BJ (cell line): Measurements from ENCODE around the gene DNAH10. TPM values are rescaled to one million over a fixed set of nuclear protein-coding genes. Genes with fewer than 3 reads are reported as not detected.

Source experiments
- CTCF ChIA-PET: fragments of 350-600 bp; formaldehyde crosslinking; extraction: SDS; loops from one replicate; lab custom pipeline; 2021; ENCODE audit warnings: antibody characterized with exemption, inconsistent platforms; lab: Yijun Ruan, JAX
- POLR2A ChIA-PET: fragments of 300-600 bp; sonication (Branson Sonifier 250); formaldehyde crosslinking; extraction: SDS; loops from one replicate; lab custom pipeline; 2021; ENCODE audit warnings: antibody characterized with exemption; lab: Charles Lee
- DNase-seq: peaks from one replicate; pipeline ENCODE4 v3.0.0-alpha.2; 2011; ENCODE audit warnings: low read depth
- H3K27me3 ChIP-seq: 2 replicates; pipeline ENCODE4 v1.6.0; 2011; ENCODE audit warnings: low read length; ENCODE audit not compliant: control insufficient read depth, insufficient read depth
- H3K36me3 ChIP-seq: 2 replicates; pipeline ENCODE4 v1.5.1; 2011; ENCODE audit warnings: low read length; ENCODE audit not compliant: control insufficient read depth, insufficient read depth
- H3K4me3 ChIP-seq: 2 replicates; pipeline ENCODE4 v1.5.1; 2011; ENCODE audit warnings: low read depth, mild to moderate bottlenecking, control low read depth, low read length
- polyA plus RNA-seq: library from polyadenylated mRNA; depleted of rRNA; stranded (reverse); fragments of >200 nt; gene quantifications from 2 replicates; pipeline ENCODE4 v1.2.3, GENCODE V29; 2011
- TF ChIP-seq, protein P1 (sequence below): IDR thresholded peaks from 2 replicates; pipeline ENCODE4 v1.5.1; 2011; ENCODE audit warnings: low read depth, mild to moderate bottlenecking, control low read depth, inconsistent platforms, low read length, moderate library complexity; ENCODE audit not compliant: insufficient read depth

DNAH10 gene
- polyA plus RNA-seq, 1 experiment, result 0.61 TPM

DNA sequence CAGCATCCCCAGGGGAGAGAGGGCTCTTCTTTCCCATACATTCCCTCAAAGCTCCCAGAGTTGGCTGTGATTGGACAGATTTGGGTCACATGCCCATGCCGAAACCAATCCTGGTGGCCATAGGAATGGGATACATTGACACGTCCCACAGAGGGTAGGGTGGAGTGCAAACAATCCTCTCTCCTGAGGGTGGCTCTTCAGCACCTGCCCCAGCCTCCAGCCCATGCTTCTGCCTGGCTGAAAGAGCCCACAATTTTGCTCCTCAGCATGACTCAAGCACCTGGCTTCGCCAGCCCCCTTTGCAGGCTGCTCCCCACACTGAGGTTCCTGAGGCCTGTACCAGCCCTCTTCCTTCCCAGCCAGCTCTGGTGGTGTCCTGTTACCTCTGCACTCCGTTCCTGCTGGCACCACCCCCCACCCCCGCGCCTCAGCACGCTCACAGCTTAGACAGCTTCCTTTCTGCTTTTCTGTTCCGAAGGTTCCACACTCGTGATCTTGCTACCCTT, 138.8 kb downstream of the DNAH10 start:
- no peaks in the 10 kb centered on the region for H3K36me3 ChIP-seq
- H3K27me3 ChIP-seq, result no peaks in the 10 kb centered on the region; the same call in 1 of the 2 replicates
- POLR2A ChIA-PET, result no interaction called here
- TF ChIP-seq, protein P1, sequence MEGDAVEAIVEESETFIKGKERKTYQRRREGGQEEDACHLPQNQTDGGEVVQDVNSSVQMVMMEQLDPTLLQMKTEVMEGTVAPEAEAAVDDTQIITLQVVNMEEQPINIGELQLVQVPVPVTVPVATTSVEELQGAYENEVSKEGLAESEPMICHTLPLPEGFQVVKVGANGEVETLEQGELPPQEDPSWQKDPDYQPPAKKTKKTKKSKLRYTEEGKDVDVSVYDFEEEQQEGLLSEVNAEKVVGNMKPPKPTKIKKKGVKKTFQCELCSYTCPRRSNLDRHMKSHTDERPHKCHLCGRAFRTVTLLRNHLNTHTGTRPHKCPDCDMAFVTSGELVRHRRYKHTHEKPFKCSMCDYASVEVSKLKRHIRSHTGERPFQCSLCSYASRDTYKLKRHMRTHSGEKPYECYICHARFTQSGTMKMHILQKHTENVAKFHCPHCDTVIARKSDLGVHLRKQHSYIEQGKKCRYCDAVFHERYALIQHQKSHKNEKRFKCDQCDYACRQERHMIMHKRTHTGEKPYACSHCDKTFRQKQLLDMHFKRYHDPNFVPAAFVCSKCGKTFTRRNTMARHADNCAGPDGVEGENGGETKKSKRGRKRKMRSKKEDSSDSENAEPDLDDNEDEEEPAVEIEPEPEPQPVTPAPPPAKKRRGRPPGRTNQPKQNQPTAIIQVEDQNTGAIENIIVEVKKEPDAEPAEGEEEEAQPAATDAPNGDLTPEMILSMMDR, result no peak
- no peak for DNase-seq
- no peak overlapping the region for H3K4me3 ChIP-seq
- CTCF ChIA-PET, result interaction anchor here (1.3 kb wide), 1 partner anchor 83 kb away, joined by 3 read pairs; no protein-coding TSS in a partner anchor

GRCh38 chr12:123902821-123903220, 140.7 kb downstream of the DNAH10 start:
- ChIA-PET CTCF (interaction anchor here (3.6 kb wide), 1 partner anchor 83 kb away, joined by 48 read pairs; no protein-coding TSS in a partner anchor), POLR2A (no interaction called here)
- Histone ChIP-seq H3K27me3 (no peaks in the 10 kb centered on the region; the same call in 1 of the 2 replicates), H3K36me3 (no peaks in the 10 kb centered on the region), H3K4me3 (no peak overlapping the region)
- TF ChIP-seq, protein P1, result no peak
- no peak for DNase-seq

DNA sequence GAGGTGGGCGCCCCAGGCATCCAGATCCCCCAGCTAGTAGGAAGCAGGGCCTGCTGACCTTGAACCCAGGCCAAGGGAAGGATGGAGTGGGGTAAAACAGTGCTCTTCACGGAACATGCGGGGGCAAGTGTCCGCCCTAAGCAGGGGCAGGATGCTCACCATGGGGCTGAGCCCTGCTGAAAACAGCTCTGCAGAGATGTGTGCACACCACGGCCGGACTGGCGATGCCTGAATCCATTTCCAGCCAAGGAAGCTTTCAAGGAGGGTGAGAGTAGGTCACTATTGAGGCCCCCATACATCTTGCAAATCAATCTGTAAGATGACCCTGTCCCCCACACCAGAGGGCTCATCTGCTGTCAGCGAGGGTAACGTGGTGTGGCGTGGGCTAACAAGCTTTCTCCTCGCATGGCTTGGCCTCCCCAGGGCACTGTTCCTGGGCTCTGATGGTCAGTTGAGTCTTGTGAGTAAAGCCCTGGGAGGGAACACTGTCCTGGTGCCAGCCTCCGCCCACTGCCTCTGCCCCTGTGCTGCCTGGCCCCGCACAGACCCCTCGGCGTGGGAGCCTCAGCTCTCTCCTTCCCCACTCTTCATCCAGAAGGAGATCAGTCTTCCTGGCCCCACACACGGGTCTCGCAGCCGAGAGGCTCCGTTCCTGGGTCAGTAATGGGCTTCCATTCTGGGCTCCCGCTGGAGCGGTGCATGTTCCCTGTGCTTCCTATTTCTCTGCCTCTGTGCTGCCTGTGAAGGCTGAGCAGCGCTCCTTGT, 141.4 kb downstream of the DNAH10 start:
- DNase-seq, result no peak
- H3K36me3 ChIP-seq, result no peaks in the 10 kb centered on the region
- TF ChIP-seq, protein P1, result no peak
- ChIA-PET POLR2A (no interaction called here), CTCF (interaction anchor here (1.5 to 3.6 kb wide), 2 partner anchors 13 to 82 kb away, joined by 6 to 48 read pairs; no protein-coding TSS in a partner anchor)
- H3K4me3 ChIP-seq, result no peak overlapping the region
- H3K27me3 ChIP-seq, result no peaks in the 10 kb centered on the region; the same call in 1 of the 2 replicates

- TF ChIP-seq, protein P1, result peak; percentile 75
Observed at GRCh38 chr12:123905319-123905925, 143.3 kb downstream of the DNAH10 start.

More at GRCh38 chr12:123905319-123905925, 143.3 kb downstream of the DNAH10 start:
- Histone ChIP-seq H3K27me3 (no peaks in the 10 kb centered on the region; the same call in 1 of the 2 replicates), H3K4me3 (no peak overlapping the region), H3K36me3 (no peaks in the 10 kb centered on the region)
- ChIA-PET CTCF (interaction anchor here (0.6 to 3.6 kb wide), 16 partner anchors 8 to 127 kb away, joined by 3 to 48 read pairs (median 4); no protein-coding TSS in a partner anchor), POLR2A (no interaction called here)
- peak; percentile 51 for DNase-seq
